PFSK-1 (cell line): Measurements from ENCODE around the gene ANKRD9.

ENCODE experiments used
- FOXP2 ChIP-seq: optimal IDR thresholded peaks from 2 replicates; pipeline ENCODE3; 2011; ENCODE audit warnings: borderline replicate concordance, control low read depth, inconsistent platforms; ENCODE audit not compliant: insufficient read depth; ENCODE audit errors: extremely low read length, extremely low read depth
- POLR2AphosphoS5 ChIP-seq: IDR thresholded peaks from 2 replicates; pipeline ENCODE4 v1.6.1; 2012; ENCODE audit warnings: low read depth, mild to moderate bottlenecking, control low read depth, low read length, moderate library complexity
- SIN3A ChIP-seq: IDR thresholded peaks from 2 replicates; pipeline ENCODE4 v1.6.1; 2012; ENCODE audit warnings: mild to moderate bottlenecking, low read length, moderate library complexity, borderline replicate concordance; ENCODE audit not compliant: insufficient read depth
- TAF1 ChIP-seq: IDR thresholded peaks from 2 replicates; pipeline ENCODE4 v1.6.1; 2012; ENCODE audit warnings: low read length, control low read depth, borderline replicate concordance; ENCODE audit not compliant: insufficient read depth
- TF ChIP-seq, protein P1 (sequence below), 2 experiments: IDR thresholded peaks; 2 replicates each; pipeline versions ENCODE4 v1.6.1 to v1.8.0; 2011 to 2012; ENCODE audit warnings: low read depth in 2 of 2, low read length in 2 of 2, control low read depth in 1 of 2, inconsistent platforms in 1 of 2, mild to moderate bottlenecking in 1 of 2, moderate library complexity in 1 of 2; ENCODE audit not compliant: insufficient read depth in 1 of 2

ANKRD9 gene

DNA sequence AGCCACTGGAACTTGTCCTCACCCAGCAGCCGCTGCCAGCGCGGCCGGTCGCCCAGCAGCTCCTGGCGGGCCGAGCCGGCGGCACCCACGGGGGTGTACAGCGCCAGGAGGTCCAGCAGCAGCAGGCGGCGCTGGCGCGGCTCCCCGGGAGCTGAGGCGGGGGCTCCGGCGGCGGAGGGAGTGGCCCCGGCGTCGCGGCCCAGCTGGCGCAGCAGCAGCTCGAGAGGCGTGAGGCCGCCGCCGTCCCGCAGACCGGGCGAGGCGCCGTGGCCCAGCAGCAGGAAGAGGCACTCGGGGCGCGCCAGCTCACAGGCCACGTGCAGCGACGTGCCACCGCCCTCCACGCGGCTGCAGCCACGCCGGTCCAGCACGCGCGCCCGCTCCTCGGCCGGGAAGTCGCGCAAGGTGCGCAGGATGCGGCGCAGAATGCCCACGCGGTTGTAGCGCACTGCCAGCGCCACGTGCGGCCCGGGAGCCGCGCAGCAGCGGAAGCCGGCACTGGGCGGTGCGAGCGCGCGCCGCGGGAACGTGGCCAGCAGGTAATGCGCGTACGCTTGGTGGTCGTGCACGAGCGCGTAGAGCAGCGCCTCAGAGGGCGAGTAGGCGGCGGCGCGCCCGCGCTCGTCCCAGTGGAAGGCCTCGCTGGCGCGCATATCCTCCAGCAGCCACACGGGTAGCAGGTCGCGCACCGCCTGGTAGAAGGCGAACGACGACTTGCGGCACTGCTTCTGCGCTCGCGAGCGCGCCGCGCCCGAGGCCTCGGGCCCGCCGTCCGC, 2.3 kb downstream of the ANKRD9 start:
- no peak for TF ChIP-seq FOXP2
- no peak for TF ChIP-seq TAF1
- TF ChIP-seq, protein P1, sequence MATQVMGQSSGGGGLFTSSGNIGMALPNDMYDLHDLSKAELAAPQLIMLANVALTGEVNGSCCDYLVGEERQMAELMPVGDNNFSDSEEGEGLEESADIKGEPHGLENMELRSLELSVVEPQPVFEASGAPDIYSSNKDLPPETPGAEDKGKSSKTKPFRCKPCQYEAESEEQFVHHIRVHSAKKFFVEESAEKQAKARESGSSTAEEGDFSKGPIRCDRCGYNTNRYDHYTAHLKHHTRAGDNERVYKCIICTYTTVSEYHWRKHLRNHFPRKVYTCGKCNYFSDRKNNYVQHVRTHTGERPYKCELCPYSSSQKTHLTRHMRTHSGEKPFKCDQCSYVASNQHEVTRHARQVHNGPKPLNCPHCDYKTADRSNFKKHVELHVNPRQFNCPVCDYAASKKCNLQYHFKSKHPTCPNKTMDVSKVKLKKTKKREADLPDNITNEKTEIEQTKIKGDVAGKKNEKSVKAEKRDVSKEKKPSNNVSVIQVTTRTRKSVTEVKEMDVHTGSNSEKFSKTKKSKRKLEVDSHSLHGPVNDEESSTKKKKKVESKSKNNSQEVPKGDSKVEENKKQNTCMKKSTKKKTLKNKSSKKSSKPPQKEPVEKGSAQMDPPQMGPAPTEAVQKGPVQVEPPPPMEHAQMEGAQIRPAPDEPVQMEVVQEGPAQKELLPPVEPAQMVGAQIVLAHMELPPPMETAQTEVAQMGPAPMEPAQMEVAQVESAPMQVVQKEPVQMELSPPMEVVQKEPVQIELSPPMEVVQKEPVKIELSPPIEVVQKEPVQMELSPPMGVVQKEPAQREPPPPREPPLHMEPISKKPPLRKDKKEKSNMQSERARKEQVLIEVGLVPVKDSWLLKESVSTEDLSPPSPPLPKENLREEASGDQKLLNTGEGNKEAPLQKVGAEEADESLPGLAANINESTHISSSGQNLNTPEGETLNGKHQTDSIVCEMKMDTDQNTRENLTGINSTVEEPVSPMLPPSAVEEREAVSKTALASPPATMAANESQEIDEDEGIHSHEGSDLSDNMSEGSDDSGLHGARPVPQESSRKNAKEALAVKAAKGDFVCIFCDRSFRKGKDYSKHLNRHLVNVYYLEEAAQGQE (IDR thresholded peaks at IDR 0.05; ENCODE audit: insufficient read depth in 1 of 2, low read depth in 2 of 2, low read length in 2 of 2) = no peak
- no peak for TF ChIP-seq POLR2AphosphoS5
- TF ChIP-seq SIN3A = no peak

DNA sequence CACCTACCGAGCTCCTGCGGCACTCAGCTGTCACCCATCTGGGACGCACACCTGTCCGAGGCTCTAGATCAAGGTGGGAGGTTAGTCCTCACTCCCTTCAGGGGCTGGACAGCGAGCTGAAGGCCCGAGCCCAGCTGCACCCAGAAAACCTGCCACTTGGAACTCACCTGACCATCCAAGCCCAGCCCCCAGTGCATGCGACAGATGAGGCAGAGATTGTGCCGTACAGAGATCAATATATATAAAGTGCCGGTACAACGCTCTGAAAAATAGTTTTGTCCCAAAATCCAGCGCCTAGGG, 3.0 kb downstream of the ANKRD9 start:
- TF ChIP-seq SIN3A (no peak), FOXP2 (no peak), POLR2AphosphoS5 (no peak), TAF1 (no peak)
- TF ChIP-seq, protein P1 (IDR thresholded peaks at IDR 0.05; ENCODE audit: insufficient read depth in 1 of 2, low read depth in 2 of 2, low read length in 2 of 2) = no peak

DNA sequence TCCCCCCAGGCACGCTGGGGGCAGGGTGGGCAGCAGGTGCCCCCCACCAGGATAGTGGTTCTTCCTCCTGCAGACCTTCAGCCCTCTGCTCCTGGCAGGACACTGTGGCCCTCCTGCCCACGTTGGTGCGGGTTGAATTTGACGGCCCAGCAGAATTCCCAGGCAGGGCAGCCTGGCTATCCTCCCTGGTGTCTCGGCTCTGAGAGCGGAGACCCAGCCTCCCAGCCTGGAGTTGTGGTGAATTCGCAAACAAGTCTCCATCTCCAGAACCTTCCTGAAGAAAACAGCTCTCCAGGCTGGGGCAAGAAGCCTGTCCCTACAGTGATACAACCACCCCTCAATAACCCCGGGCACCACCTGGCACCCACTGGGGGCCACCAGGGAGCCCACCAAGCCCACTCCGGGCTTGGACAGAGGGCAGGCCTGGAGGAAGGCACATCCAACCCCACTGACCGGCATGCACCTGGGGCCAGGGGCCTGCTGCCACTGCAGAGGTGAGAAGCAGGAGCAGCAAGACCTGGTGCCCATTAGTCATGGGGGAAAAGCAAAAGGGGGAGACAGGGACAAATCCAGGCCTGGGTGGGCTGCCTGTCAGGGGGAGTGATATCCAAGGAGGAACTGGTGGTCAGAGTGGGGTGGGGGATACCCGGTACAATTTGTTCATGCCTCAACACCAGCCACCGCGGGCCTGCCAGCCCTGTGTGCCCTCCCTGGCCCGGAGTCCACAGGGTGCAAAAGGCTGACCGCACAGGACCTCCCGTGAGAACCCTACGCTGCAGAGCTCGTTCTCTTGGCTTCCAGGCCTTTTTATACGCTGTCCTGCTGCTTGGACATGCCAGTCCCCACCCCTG, 3.6 kb downstream of the ANKRD9 start:
- TF ChIP-seq, protein P1 (IDR thresholded peaks at IDR 0.05; ENCODE audit: insufficient read depth in 1 of 2, low read depth in 2 of 2, low read length in 2 of 2) = no peak
- TF ChIP-seq POLR2AphosphoS5 = no peak
- no peak for TF ChIP-seq SIN3A
- TF ChIP-seq TAF1 = no peak
- no peak for TF ChIP-seq FOXP2

GRCh38 chr14:102505000-102505619, 4.5 kb downstream of the ANKRD9 start:
- no peak for TF ChIP-seq SIN3A
- TF ChIP-seq POLR2AphosphoS5 = no peak
- TF ChIP-seq, protein P1 (IDR thresholded peaks at IDR 0.05; ENCODE audit: insufficient read depth in 1 of 2, low read depth in 2 of 2, low read length in 2 of 2) = no peak
- no peak for TF ChIP-seq TAF1
- TF ChIP-seq FOXP2 = no peak
